ENCODE data around the gene SLC26A4. TPM values are rescaled to one million over a fixed set of nuclear protein-coding genes. Genes with fewer than 3 reads are reported as not detected.

Gene SLC26A4
- total RNA-seq, 1 experiment from 2014 or later = 0.22 TPM

- TF ChIP-seq, protein P1, sequence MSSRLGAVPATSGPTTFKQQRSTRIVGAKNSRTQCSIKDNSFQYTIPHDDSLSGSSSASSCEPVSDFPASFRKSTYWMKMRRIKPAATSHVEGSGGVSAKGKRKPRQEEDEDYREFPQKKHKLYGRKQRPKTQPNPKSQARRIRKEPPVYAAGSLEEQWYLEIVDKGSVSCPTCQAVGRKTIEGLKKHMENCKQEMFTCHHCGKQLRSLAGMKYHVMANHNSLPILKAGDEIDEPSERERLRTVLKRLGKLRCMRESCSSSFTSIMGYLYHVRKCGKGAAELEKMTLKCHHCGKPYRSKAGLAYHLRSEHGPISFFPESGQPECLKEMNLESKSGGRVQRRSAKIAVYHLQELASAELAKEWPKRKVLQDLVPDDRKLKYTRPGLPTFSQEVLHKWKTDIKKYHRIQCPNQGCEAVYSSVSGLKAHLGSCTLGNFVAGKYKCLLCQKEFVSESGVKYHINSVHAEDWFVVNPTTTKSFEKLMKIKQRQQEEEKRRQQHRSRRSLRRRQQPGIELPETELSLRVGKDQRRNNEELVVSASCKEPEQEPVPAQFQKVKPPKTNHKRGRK (CRISPR knock-in tag; IDR thresholded peaks at IDR 0.05; ENCODE audit: borderline replicate concordance) = no peak
- TF ChIP-seq, protein P2, sequence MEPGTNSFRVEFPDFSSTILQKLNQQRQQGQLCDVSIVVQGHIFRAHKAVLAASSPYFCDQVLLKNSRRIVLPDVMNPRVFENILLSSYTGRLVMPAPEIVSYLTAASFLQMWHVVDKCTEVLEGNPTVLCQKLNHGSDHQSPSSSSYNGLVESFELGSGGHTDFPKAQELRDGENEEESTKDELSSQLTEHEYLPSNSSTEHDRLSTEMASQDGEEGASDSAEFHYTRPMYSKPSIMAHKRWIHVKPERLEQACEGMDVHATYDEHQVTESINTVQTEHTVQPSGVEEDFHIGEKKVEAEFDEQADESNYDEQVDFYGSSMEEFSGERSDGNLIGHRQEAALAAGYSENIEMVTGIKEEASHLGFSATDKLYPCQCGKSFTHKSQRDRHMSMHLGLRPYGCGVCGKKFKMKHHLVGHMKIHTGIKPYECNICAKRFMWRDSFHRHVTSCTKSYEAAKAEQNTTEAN (CRISPR knock-in tag; IDR thresholded peaks at IDR 0.05) = no peak
- TF ChIP-seq PRDM15 (CRISPR knock-in tag; IDR thresholded peaks at IDR 0.05) (no peak), AR (CRISPR knock-in tag; IDR thresholded peaks at IDR 0.05) (no peak)
These were observed 32.8 kb downstream of the SLC26A4 start (continued) for GRCh38 chr7:107693396-107693795.

- Mint-ChIP-seq H3K27ac (no peak overlapping the region), H3K4me1 (peaks cover 50% of the 10 kb centered on the region), H3K4me3 (no peak overlapping the region), H3K27me3 (ENCODE audit: low read depth) (no peaks in the 10 kb centered on the region), H3K9me3 (no peaks in the 10 kb centered on the region), H3K36me3 (no peaks in the 10 kb centered on the region)
- CTCF ChIA-PET = interaction anchor here (1.2 kb wide), 1 partner anchor 34 kb away, joined by 3 read pairs; the partner anchor contains the start of gene SLC26A4
- DNase-seq (ENCODE audit: low spot score) = no peak
- ATAC-seq = no peak
- POLR2A ChIA-PET = no interaction called here
- TF ChIP-seq, protein P3, sequence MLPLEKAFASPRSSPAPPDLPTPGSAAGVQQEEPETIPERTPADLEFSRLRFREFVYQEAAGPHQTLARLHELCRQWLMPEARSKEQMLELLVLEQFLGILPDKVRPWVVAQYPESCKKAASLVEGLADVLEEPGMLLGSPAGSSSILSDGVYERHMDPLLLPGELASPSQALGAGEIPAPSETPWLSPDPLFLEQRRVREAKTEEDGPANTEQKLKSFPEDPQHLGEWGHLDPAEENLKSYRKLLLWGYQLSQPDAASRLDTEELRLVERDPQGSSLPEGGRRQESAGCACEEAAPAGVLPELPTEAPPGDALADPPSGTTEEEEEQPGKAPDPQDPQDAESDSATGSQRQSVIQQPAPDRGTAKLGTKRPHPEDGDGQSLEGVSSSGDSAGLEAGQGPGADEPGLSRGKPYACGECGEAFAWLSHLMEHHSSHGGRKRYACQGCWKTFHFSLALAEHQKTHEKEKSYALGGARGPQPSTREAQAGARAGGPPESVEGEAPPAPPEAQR (CRISPR knock-in tag; IDR thresholded peaks at IDR 0.05) = no peak
- TF ChIP-seq, protein P1 (CRISPR knock-in tag; IDR thresholded peaks at IDR 0.05; ENCODE audit: borderline replicate concordance) = no peak
- no peak for TF ChIP-seq RORB (CRISPR knock-in tag; IDR thresholded peaks at IDR 0.05)
These were observed 33.8 kb downstream of the SLC26A4 start for GRCh38 chr7:107694386-107694785.

- CTCF ChIA-PET = interaction anchor here (0.7 to 1.4 kb wide), 2 partner anchors 35 to 476 kb away, joined by 3 to 5 read pairs; no protein-coding TSS in a partner anchor
- POLR2A ChIA-PET = no interaction called here
- TF ChIP-seq AR (CRISPR knock-in tag; IDR thresholded peaks at IDR 0.05) (no peak), EMX1 (CRISPR knock-in tag; IDR thresholded peaks at IDR 0.05) (no peak), NR3C1 (CRISPR knock-in tag; conservative IDR thresholded peaks at IDR 0.05; ENCODE audit: low read depth) (no peak)
- TF ChIP-seq, protein P4, sequence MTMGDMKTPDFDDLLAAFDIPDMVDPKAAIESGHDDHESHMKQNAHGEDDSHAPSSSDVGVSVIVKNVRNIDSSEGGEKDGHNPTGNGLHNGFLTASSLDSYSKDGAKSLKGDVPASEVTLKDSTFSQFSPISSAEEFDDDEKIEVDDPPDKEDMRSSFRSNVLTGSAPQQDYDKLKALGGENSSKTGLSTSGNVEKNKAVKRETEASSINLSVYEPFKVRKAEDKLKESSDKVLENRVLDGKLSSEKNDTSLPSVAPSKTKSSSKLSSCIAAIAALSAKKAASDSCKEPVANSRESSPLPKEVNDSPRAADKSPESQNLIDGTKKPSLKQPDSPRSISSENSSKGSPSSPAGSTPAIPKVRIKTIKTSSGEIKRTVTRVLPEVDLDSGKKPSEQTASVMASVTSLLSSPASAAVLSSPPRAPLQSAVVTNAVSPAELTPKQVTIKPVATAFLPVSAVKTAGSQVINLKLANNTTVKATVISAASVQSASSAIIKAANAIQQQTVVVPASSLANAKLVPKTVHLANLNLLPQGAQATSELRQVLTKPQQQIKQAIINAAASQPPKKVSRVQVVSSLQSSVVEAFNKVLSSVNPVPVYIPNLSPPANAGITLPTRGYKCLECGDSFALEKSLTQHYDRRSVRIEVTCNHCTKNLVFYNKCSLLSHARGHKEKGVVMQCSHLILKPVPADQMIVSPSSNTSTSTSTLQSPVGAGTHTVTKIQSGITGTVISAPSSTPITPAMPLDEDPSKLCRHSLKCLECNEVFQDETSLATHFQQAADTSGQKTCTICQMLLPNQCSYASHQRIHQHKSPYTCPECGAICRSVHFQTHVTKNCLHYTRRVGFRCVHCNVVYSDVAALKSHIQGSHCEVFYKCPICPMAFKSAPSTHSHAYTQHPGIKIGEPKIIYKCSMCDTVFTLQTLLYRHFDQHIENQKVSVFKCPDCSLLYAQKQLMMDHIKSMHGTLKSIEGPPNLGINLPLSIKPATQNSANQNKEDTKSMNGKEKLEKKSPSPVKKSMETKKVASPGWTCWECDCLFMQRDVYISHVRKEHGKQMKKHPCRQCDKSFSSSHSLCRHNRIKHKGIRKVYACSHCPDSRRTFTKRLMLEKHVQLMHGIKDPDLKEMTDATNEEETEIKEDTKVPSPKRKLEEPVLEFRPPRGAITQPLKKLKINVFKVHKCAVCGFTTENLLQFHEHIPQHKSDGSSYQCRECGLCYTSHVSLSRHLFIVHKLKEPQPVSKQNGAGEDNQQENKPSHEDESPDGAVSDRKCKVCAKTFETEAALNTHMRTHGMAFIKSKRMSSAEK (CRISPR knock-in tag; IDR thresholded peaks at IDR 0.05; ENCODE audit: borderline replicate concordance) = no peak
These were observed 35.8 kb downstream of the SLC26A4 start for GRCh38 chr7:107696330-107696946.

More at GRCh38 chr7:107696330-107696946, 35.8 kb downstream of the SLC26A4 start:
- Mint-ChIP-seq H3K9me3 (no peaks in the 10 kb centered on the region), H3K4me1 (peaks cover 36% of the 10 kb centered on the region), H3K4me3 (no peak overlapping the region), H3K27ac (no peak overlapping the region), H3K27me3 (ENCODE audit: low read depth) (no peaks in the 10 kb centered on the region), H3K36me3 (no peaks in the 10 kb centered on the region)
- ATAC-seq (no peak), DNase-seq (ENCODE audit: low spot score) (no peak)

Data from WTC11 (cell line).